Measurements from ENCODE around the gene RPS14. TPM values are rescaled to one million over a fixed set of nuclear protein-coding genes. Genes with fewer than 3 reads are reported as not detected.

Gene RPS14
- total and polyA plus RNA-seq, 10 of the 15 experiments (the other 5 are each of a cell fraction or from before 2014, with no cell fraction given) = 2,295 to 4,047 (median 2,787) TPM

- TF ChIP-seq POLR2A (IDR thresholded peaks at IDR 0.05; ENCODE audit: low read depth, low read length) (peak; percentile 79), POU2F2 (IDR thresholded peaks at IDR 0.05; ENCODE audit: borderline replicate concordance, low read depth, low read length) (no peak; the same call in 2 of the 3 replicates), MTA3 (IDR thresholded peaks at IDR 0.05; ENCODE audit: borderline replicate concordance, low read length) (no peak), SMAD1 (IDR thresholded peaks at IDR 0.05; ENCODE audit: low read depth, partially characterized antibody) (no peak)
These were observed 42.8 kb downstream of the RPS14 start (continued) for GRCh38 chr5:150406723-150407095.

- Histone ChIP-seq H3K27me3 (replicated peaks in 1 of 2; ENCODE audit: control insufficient read depth in 2 of 2, insufficient read depth in 2 of 2, low read length in 1 of 2) (no peaks in the 10 kb centered on the region), H3K9me3 (replicated peaks; ENCODE audit: control insufficient read depth, insufficient read depth, low read length) (no peaks in the 10 kb centered on the region), H2AFZ (ENCODE audit: control insufficient read depth, low read depth, low read length) (no peak overlapping the region), H3K4me1 (ENCODE audit: control insufficient read depth, insufficient read depth, low read length) (peaks cover 14% of the 10 kb centered on the region), H3K9ac (ENCODE audit: control insufficient read depth, insufficient read depth, low read length) (peak overlapping the region; percentile 15; the same call in 1 of the 2 replicates), H3K4me2 (ENCODE audit: control insufficient read depth, insufficient read depth) (peak overlapping the region; percentile 91), H3K27ac (ENCODE audit: control insufficient read depth, insufficient read depth) (no peak overlapping the region), H3K36me3 (ENCODE audit: control insufficient read depth in 2 of 2, insufficient read depth in 2 of 2, low read length in 1 of 2) (peaks cover 56 to 64% of the 10 kb centered on the region in 2 experiments), H3K4me3 (peak overlapping the region; percentile 99; the same call in 1 of the 2 replicates), H3K79me2 (ENCODE audit: control insufficient read depth, insufficient read depth, low read length) (peaks cover 55% of the 10 kb centered on the region), H4K20me1 (ENCODE audit: control insufficient read depth, insufficient read depth) (peaks cover 65% of the 10 kb centered on the region)
- CTCF ChIA-PET = interaction anchor here (1.5 to 14.0 kb wide), 3 partner anchors 8 to 29 kb away, joined by 5 to 274 read pairs (median 11); no protein-coding TSS in a partner anchor
- SMC1A ChIA-PET (ENCODE audit: uncharacterized antibody, unreplicated experiment) = interaction anchor here (1.1 to 1.2 kb wide), 2 partner anchors 10 to 26 kb away, joined by 3 read pairs; no protein-coding TSS in a partner anchor
- DNase-seq (ENCODE audit: low read depth, low spot score) (no peak), ATAC-seq (no peak), FAIRE-seq (no peak)
- BruUV-seq (replicated peaks) = no TSS peak
- 71% methylated on average over 4 of the region's 4 CpGs for WGBS (ENCODE audit: insufficient coverage, insufficient replicate concordance, low lambda C conversion rate, missing lambda C conversion rate)
- POLR2A ChIA-PET = interaction anchor here (0.8 to 1.4 kb wide), 4 partner anchors 8 to 34 kb away, joined by 3 to 8 read pairs (median 6); no protein-coding TSS in a partner anchor
- intact Hi-C loops (cut with micrococcal nuclease; ENCODE audit: unreplicated experiment) (no loop called here), in situ Hi-C loops (cut with MboI) (no loop called here)
- RAD21 ChIA-PET (ENCODE audit: unreplicated experiment) = interaction anchor here (0.7 to 2.2 kb wide), 3 partner anchors 9 to 30 kb away, joined by 3 to 7 read pairs (median 3); no protein-coding TSS in a partner anchor
- TF ChIP-seq MYB (IDR thresholded peaks at IDR 0.05; ENCODE audit: borderline replicate concordance, low read depth, low read length) = no peak
- TF ChIP-seq E2F4 (IDR thresholded peaks at IDR 0.05; ENCODE audit: low read depth, low read length) = no peak
- TF ChIP-seq POLR2A (IDR thresholded peaks at IDR 0.05; ENCODE audit: low read depth, low read length) = peak; percentile 3
- TF ChIP-seq ZBTB11 (CRISPR knock-in tag; IDR thresholded peaks at IDR 0.05) = peak; percentile 2; the same call in 1 of the 2 replicates
- peak; percentile 15 for TF ChIP-seq BCL3 (IDR thresholded peaks at IDR 0.05; ENCODE audit: borderline replicate concordance, insufficient read depth, low read depth, low read length, poor library complexity, severe bottlenecking)
- TF ChIP-seq CEBPB (IDR thresholded peaks at IDR 0.05; ENCODE audit: borderline replicate concordance in 1 of 2, low read depth in 2 of 2, low read length in 2 of 2) = no peak
- peak in 1 of 2 experiments; percentile 12; a peak in 1 of 3 replicates for TF ChIP-seq EGR1 (IDR thresholded peaks at IDR 0.05; ENCODE audit: borderline replicate concordance in 1 of 2, low read depth in 2 of 2, low read length in 2 of 2)
- TF ChIP-seq BMI1 (IDR thresholded peaks at IDR 0.05; ENCODE audit: borderline replicate concordance) = peak; percentile 62; the same call in 1 of the 2 replicates
These were observed 43.3 kb downstream of the RPS14 start for GRCh38 chr5:150406103-150406722.

Measured in GM12878 (cell line).